LNCaP clone FGC (cell line): ENCODE results near the gene KCTD1.
"Not testable (repeated sequence)": the region's sequence is repeated elsewhere in the genome, so short reads cannot be mapped to it uniquely, and the experiment has no call there.

Experiments
- DNase-seq: peaks from one replicate; pipeline ENCODE4 v3.0.0-alpha.2; 2011; ENCODE audit warnings: low read depth
- H3K4me3 ChIP-seq: 2 replicates; pipeline ENCODE4 v1.5.1; 2011; ENCODE audit warnings: mild to moderate bottlenecking, low read depth, low read length, control low read depth
- CTCF ChIP-seq: IDR thresholded peaks from 2 replicates; pipeline ENCODE4 v1.5.1; 2012; ENCODE audit warnings: mild to moderate bottlenecking; ENCODE audit not compliant: control insufficient read depth, insufficient read depth; ENCODE audit errors: extremely low read depth

The KCTD1 gene

DNA sequence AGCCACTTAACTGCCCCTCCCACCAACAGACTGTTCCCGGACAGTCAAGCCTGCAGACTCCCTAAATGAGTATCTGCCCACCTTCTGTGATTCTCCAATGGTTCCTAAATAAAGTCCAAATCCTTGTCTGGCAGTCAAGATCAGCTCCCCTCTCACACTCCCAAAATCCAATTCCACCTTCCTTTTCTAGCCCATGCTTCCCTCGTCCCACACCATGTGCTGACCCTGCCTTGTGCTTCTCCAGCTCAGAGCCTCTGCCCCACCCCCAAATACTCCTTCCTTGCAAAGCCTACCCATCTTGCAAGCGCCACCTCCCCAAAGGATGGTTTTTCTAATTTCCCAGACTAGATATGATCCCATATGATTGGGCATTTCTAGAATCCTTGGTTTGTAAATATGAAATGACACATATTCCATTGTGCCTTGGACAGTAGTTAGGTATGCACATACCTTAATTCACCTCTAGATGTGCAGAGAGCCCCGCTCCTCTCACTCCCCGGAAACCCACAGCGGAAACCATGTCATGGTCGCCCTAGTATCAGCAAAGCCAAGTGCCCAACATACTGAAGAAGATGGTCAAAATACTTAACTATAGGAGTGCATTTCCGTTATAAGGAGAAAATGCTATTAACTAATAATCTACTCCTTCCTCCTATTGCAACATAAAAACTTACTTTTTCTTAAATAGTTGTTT, 97.2 kb downstream of the KCTD1 start:
- DNase-seq: no peak
- no peak overlapping the region for H3K4me3 ChIP-seq
- TF ChIP-seq CTCF: no peak

- no peak overlapping the region for H3K4me3 ChIP-seq
- no peak for DNase-seq
- TF ChIP-seq CTCF: no peak
These were observed 99.6 kb downstream of the KCTD1 start for GRCh38 chr18:26448714-26449159.

GRCh38 chr18:26443853-26444252, 104.5 kb downstream of the KCTD1 start:
- H3K4me3 ChIP-seq: no peak overlapping the region
- TF ChIP-seq CTCF: no peak
- DNase-seq: no peak

DNA sequence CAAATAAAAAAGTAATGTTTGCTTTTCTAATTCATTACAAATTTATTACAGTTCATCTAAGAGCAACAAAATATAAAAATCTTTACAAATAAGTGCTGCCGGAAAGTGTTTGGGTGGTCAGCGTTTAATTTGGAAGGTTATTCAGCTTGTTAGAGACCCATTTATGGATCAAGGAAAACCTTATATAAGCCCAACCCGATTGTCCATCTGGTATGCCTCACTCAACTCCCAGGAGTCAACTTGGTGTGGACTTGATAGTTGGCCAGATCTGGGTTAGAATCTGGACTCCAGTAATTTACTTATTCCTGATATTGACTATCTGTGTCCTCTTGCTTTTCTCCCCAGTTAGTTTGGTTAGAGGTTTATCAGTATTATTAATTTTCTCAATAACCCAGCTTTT, 106.2 kb downstream of the KCTD1 start:
- H3K4me3 ChIP-seq: no peak overlapping the region
- no peak for DNase-seq
- no peak for TF ChIP-seq CTCF

DNA sequence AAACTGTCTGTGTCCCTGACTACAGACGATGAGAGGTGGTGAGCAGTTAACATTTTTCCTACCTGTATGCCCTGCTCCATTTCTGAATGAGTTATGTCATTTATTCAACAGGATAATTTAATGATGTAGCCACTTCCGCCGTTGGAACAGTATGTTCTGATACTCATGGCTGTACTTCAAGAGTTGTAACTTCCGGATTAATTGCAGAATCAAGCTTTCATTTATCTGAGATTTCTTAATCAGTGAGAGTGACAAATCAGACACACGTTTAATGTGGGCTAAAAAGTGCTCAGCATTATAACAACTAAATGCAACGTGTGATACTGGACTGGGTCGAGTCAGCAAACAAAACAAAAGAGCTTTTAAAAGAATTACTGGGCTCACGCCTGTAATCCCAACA, 107.7 kb downstream of the KCTD1 start:
- peak; percentile 18 for DNase-seq
- H3K4me3 ChIP-seq: no peak overlapping the region
- TF ChIP-seq CTCF: no peak

DNA sequence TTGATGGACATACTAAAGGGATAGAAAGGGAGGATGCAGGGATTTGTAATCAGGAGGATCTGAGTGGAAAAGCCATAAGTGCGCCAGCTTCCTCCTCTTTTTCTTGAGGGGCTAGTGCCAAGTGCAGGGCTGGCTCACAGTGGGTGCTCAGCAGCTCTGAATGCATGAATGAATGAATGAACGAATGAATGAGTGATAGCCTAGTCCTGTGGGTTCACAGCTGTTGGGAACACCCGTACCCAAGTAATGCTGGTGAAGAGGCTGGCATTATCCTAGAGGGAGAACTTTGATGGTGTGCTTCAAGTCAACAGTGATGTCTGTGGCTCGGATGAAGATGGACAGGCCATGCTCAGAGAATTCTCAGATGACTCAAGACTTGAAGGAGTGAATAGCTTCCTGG, 108.8 kb downstream of the KCTD1 start:
- no peak for DNase-seq
- no peak overlapping the region for H3K4me3 ChIP-seq
- no peak for TF ChIP-seq CTCF

GRCh38 chr18:26438980-26439379, 109.4 kb downstream of the KCTD1 start:
- TF ChIP-seq CTCF: no peak
- no peak overlapping the region for H3K4me3 ChIP-seq
- no peak for DNase-seq

DNA sequence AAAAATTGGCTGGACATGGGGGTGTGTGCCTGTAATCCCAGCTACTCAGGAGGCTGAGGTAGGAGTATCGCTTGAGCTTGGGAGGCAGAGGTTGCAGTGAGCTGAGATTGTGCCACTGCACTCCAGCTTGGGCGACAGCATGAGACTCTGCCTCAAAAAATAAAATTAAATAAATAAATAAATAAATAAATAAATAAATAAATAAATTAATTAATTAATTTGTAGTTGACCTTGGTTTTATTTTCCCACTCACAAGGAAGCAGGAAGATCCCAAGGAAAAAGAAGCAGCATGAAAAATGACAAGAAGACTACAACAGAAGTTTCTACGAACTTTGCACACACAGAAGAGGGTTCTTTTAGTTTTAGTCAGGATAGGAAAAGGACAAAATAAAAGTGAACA, 110.7 kb downstream of the KCTD1 start:
- not testable (repeated sequence) for DNase-seq, H3K4me3 ChIP-seq
